Fibroblast of skin of left biceps (primary cell): Measurements from ENCODE around the gene CDKN3.
"Not testable (repeated sequence)": the region's sequence is repeated elsewhere in the genome, so short reads cannot be mapped to it uniquely, and the experiment has no call there.

Experiments
- DNase-seq, 2 experiments: peaks; one replicate each; pipeline ENCODE4 v3.0.0-alpha.2; 2013; ENCODE audit warnings: low read depth in 2 of 2

CDKN3 gene

DNA sequence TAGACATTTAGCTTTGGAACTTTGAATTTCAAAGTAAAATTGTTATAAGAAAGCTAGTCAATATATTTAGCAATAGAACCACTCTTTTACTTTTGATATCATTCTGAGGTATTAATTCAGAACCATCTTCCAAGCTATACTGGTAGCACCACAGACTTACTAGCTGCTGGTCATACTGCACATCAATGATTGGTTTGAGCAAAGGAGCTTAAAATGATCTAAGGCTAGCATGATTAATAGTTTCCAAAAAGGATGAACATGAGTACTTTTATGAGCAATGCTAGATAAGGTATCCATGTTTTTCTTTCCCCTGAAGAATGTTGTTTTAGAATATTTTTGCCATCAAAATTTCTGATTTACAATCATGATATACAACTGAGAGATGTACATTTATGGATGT, 27.2 kb downstream of the CDKN3 start:
- no peak for DNase-seq

DNA sequence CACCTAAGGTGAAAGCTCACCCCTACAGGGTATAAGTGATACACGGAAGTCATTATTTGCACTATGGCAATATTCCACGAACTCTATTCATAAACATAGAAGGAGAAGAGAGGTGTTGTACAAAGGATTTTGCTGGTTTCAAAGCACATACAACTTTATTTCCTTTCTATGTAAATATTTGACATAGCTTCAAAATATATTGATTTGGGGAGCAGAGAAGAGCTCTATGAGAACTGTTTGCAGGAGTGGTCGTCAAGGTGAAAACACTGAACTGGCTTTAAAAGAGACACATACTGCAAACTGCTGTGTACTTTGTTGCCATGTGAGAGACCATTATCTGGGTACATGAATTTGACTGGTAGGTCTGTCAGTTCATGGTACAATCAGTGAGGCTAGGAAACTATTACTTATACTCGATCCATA, 27.7 kb downstream of the CDKN3 start:
- DNase-seq: no peak

DNA sequence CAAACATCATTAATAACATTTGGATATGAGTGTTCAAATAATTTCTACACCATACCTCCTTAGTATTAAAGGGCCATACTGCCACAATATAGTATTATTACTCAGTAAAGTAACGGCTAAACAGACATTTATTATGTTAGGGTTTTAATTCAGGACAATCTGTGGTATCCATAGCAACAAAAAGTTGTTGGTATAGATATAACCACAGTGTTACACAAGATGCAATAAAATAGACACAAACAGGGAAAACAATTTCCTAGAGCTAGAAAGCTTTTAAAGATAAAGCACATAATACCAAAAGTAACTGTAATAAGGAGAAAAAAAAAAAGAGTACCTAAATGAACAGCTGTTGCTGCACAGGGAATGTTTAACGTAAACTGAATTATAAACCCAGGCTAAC, 28.3 kb downstream of the CDKN3 start:
- no peak for DNase-seq

DNA sequence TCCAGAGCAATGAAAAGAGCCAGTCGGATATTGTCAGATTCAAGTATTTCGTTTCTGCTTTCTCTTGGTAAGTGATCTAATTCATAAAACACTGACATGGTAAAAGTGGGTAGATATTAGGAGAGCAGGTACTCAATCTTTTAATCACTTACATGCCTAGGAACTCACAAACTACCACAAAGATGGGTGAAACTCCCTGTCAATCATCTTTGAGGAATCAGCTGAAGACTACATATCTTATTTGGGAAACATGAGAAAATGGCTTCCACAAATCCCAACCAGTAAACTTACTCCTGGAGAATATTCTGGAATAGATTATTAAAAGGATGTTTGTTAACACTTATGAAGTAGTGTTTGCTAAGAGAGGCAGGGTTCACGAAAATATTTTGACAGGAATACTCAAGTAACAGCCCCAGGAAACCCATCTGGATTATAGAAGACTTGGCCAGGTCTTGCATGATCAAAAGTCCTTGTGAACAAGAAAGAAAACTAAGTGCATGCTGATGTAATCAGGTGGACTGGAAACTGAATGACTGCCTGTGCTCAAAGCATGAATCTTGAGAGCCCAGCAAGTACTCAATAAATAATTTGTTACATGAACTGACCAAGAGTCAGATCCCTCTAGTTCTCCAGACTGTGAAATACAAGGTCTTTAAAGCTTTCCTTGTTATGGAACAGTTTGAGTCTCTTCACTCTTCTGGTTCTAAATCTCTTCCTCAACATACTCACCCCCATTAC, 28.9 kb downstream of the CDKN3 start:
- DNase-seq: no peak

DNA sequence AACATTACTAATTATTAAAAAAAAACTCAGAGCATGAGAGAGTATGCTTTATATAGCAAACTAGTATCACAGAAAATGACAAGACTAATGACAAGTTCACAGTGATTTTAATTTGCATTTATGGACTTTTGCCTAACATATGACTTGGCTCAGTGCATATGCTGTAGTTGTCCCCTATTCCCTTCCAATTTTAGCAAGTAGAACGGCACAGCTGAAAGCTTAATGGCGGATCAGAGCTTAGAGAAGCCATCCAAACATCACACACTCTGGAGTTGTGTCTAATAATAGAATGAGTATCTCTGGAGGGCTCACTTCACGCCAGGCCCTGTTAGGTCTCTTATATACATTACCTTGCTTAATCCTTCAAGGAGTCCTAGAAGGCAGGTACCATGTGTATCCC, 31.1 kb downstream of the CDKN3 start:
- DNase-seq: no peak

DNA sequence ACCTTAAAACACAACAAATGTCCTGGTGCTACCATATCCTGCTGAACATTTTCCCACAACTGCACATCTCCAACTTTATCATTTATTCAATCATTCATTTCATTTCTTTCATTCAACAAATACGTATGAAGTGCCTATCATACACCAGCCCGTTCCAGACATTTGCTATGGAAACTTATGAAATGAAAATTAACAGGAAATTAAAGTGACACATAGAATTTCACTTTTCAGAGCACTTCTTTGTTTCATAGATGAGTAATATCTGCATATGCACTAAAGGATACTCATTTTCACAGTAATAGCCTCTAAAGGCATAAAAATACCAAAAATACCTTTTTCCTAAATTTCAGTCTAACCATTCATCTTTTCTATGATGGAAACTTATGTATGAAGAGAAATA, 31.7 kb downstream of the CDKN3 start:
- DNase-seq: no peak

DNA sequence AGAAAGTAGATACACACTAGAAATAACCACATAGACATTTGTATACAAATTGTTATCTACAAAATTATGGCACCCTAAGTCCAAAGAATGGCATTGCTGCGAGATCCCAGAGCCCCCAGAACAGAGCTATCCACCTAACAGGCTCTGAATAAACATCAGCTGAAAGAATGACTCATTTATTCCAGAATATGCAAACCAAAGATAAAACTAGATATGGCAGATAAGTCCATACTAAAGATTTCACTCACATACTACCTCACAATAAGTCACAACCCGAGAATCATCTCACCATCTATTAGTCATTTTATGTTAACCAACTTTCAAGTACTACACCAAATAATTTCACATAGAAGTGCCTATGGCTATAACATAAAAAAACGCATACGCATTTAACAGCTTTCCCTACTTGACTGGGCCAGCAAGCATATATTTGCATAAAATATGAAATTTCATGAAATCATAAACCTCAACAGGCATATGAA, 38.7 kb downstream of the CDKN3 start:
- DNase-seq: no peak

DNA sequence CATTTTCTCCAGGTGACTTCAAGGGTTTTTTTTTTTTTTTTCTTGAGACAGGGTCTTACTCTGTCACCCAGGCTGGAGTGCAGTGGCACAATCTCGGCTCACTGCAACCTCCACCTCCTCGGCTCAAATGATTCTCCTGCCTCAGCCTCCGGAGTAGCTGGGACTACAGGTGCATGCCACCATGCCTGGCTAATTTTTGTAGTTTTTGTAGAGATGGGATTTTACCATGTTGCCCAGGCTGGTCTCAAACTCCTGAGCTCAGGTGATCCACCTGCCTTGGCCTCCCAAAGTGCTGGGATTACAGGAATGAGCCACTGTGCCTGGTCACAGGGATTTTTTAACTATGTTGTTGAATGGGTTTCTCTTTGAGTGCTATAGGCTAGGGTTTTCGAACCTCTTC, 41.1 kb downstream of the CDKN3 start:
- not testable (repeated sequence) for DNase-seq

DNA sequence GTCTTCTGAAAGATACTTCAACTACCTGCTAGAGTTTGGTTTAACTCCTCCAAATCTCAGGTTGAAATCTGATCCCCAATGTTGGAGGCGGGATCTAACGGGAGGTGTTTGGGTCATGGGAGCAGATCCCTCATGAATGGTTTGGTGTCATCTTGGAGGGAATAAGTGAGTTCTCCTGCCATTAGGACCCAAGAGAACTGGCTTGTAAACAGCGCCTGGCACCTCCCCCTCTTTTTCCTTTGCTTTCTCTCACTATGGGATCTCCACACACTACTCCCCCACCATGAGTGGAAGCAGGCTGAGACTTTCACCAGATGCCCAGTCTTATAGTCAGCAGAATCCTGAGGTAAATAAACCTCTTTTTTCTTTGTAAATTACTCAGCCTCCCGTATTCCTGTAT, 41.9 kb downstream of the CDKN3 start:
- no peak for DNase-seq

DNA sequence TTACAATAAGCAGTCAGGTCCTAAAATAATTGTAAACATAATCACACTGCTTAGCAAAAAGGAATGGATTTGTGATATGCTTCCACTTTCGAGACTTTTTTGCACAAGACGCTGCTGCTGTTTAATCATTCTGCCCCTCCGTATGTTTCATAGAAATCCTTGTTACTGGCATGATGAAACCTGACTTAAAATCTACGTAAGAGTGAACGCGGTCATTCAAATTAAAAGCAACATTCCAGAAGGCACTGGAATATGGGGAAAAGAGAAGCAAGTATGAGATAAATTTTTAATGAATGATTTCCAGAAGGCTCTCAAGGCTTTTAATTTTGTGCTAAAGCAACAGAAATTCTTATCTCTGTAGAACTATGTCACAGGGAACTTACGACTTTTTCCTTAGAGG, 43.2 kb downstream of the CDKN3 start:
- no peak for DNase-seq

DNA sequence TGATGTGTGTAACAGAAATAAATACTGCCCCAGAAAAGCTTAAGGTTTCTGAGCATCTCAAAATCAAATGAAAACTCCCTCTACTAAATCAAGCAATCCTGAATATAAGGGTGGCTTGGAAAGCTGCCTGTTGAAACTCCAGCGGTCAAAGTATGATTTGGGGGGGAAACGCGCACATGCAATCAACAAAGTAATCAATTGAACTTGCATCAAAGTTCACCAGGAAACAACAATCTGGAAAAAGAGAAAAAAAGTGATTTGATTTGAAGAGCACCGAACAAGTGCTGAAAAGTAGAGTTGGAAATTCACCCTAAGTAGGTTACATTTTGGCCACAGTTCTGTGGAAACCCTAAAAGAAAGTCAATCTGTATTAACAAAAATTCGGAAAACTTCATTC, 43.7 kb downstream of the CDKN3 start:
- DNase-seq: no peak

DNA sequence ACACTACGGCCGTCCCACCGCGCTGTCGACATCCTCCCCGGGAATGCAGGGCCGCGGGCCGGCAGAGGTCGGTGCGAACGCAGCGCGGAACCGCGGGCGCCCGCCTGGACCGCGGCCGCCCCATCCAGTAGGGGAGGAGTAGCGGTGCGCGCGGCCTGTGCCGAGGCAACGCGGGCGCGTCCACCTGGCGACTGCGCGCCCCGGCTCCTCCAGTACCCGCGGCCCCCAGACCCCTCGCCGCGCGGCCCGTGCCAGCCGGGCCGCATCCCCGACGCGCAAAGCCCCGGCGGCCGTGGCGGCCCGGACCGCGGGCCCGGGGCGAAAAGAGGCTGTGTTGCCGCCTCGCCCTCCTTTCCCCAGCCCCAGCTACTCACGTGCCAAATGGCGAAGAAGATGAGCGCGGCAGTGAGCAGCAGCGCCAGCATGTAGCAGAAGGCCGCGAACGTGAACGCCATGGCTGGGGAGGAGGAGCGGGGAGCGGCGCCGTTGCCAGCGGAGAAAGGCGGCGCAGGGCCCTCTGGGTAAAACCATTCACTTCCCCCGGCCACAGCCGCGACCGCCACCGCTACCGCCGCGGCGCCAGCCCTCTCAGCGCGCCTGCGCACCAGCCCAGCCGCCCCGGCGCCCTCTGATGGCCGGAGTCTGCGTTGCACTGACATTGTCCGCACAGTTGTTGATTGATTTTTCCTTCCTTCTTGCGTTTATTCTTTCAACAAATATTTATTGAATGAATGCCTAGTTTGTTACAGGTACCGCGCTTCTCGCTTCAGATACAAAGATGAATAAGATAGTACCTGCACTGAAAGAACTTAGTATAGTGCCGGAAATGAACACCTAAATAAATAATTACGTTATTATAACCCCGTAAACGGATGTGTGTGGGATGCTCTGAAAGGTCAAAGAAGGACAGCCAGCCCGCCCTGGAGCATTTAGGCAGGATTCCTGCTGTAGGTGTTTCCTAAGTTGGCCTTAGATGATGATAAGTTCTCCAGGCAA, 44.4 kb downstream of the CDKN3 start, which contains the start of gene CNIH1:
Gene CNIH1 (minus strand): TSS at position 502 of the 996 bp plus-strand sequence. CDS start 47 bp downstream, at position 455.
- peak; percentile 78 to 79 for DNase-seq

DNA sequence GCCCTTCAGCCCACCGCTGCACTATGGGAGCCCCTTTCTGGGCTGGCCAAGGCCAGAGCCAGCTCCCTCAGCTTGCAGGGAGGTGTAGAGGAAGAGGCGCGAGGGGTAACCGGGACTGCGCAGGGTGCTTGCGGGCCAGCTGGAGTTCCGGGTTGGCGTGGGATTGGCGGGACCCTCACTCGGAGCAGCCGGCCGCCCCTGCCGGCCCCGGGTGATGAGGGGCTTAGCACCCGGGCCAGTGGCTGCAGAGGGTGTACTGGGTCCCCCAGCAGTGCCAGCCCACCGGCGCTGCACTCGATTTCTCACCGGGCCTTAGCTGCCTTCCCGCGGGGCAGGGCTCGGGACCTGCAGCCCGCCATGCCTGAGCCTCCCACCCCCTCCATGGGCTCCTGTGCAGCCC, 46.2 kb downstream of the CDKN3 start:
- not testable (repeated sequence) for DNase-seq

DNA sequence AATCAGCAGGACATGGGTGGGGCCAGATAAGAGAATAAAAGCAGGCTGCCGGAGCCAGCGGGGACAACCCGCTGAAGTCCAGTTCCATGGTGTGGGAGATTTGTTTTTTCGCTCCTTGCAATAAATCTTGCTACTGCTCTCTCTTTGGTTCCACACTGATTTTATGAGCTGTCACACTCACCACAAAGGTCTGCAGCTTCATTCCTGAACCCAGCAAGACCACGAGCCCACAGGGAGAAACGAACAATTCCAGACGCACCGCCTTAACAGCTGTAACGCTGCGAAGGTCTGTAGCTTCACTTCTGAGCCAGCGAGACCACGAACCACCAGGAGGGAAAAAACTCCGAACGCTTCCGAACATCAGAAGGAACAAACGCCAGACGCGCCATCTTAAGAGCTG, 47.2 kb downstream of the CDKN3 start:
- peak; percentile 58 to 63 for DNase-seq

DNA sequence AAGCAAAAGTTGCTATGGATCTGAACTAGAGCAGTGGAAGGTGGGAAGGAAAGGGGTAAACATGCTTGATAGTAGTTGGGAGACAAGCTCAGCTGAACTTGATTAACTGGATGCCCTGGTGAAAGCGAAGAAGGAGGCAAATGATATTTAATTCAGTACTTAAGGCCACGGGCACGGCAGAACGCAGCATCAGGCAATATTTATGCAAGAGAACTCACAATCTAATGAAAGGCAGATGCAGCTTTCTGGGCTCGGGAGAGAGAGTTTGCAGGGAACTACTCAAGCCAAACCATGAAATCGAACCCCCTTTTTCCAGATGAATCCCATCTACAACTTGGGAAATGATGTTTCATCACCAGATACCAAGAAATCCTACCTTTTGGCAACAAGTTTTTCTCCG, 47.9 kb downstream of the CDKN3 start:
- DNase-seq: peak; percentile 80 to 83

DNA sequence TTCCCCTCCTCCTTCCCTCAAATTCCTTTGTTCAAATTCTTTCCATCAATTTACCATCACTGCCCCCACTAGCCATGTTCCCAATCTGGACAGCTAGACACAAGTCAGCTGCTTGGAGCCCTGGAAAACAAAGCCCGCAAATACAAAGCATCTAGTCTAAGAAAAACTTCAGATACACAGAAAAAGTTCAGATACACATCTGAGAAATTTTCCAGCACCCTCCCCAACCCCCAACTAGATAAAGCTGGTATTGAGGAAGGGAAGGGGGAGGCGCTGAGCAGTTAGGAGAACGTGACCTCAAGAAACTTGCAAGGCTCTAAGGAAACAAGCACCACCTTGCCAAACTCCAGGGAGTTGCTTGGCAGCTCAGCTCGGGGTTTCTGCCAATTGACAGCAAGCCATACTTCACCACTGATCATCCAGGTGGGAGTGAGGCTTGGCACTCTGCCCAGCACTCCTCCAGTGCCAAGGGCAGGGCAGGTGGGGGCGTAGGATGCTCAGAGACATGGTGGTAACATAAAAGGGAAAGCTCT, 49.4 kb downstream of the CDKN3 start:
- DNase-seq: no peak

DNA sequence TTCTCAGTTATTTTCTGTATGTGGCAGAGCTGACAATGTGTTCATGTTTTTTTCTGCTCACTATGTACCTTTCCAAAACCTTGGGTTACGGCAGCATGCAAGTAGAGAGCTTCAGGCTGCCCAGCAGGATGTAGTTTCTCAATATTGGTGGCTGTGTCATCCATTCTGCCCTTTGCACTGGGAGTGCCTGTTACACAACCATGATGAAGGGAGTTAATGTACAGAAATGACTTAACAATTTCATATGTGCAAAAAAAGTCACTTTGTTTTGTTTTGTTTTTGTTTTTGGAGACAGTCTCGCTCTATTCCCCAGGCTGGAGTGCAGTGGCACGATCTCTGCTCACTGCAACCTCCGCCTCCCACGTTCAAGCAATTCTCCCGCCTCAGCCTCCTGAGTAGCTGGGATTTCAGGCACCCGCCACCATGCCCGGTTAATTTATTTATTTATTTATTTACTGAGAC, 50.5 kb downstream of the CDKN3 start:
- DNase-seq: no peak

DNA sequence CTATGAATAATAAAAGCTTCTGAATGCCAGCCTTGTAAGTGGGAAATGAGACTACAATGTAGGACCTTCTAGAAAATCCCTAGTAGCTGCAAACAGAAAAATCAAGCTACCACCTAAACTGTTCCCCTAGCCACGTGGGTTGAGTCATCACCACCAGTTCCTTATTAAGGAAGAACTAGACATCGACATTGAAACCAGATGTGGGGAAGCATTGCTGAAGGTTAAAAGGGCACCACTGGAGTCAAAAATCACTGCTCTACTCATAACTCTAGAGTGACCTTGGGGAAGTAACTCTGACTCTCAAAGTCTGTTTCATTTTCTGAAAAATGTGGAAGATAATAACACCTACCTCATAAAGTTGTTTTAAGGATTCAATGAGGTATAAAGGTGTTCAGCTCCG, 53.7 kb downstream of the CDKN3 start:
- DNase-seq: peak; percentile 19 to 59

DNA sequence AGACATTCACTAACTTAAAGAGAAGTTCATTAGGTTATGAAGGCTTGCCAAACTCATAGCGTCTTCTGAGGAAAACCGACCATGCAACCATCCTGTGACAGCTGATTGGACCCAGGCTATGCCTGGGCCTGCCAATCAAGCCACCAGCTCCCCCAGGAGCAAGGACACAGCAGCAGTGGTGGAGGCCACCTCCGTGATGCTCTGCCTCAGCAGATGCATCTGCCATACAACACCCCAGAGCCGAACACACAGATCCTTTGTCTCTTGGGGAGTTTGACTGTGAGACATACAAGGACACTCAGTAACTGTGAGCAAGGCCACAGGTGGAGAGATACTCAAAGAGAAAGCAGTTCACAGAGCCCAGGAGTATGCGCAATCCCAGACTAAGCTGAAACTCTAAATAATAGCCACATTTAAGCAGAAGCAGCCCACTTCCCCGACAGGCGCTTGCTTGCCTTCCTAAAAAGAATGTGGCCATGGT, 54.4 kb downstream of the CDKN3 start:
- no peak for DNase-seq

DNA sequence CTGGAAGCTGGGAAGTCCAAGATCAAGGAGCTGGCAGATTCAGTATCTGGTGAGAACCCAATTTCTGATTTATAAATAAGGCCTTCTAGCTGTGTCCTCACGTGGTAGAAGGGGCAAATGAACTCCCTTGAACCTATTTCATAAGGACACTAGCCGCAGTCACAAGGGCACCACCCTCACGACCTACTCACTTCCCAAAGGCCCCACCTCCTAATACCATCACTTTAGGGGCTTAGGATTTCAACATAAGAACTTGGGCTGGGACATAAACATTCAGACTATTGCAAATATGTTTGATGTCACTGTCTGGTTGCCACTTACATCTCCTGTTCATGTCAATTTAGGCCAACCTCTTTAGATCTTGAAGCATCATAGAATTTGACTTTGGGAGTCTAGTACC, 55.2 kb downstream of the CDKN3 start:
- DNase-seq: no peak

DNA sequence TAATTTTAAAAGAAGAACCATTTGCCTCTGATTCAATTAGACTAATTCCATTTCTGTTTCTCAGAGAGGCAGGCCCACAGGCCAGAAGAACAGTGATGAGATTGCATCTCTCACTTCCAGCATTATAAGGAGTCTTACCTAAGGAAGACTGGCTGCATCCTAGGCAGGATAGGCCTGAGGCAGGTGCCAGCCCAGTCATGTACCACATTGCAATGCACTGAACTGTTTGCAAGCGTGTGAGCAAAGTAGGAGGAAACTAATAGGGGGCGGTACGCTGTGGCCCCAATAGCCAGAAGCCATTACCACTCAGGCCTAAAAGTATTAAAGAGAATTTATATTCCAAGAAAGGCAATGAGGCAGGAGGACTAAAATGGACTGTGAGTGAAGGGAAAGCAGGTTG, 56.4 kb downstream of the CDKN3 start:
- no peak for DNase-seq

DNA sequence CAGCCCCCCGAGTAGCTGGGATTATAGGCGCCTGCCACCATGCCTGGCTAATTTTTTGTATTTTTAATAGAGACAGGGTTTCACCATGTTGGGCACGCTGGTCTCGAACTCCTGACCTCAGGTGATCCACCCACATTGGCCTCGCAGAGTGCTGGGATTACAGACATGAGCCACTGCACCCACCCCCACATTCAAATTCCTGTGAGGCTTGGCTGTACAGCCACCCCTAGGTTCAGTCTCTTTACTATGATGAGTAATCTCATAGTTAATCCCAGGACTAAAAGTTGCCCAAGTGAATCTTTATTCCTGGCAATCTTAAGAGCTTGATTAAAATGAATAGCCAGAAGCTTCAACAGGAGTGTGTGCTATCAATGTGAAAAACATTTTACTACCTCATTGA, 57.2 kb downstream of the CDKN3 start:
- DNase-seq: not testable (repeated sequence)
